A673 (cell line): ENCODE data around the gene CD300A.
"Not testable (repeated sequence)": the region's sequence is repeated elsewhere in the genome, so short reads cannot be mapped to it uniquely, and the experiment has no call there.

ENCODE experiments used
- EZH2 ChIP-seq: fragments of 200-600 bp; sonication (generic); IDR thresholded peaks from 2 replicates; pipeline ENCODE4 v1.6.1; 2017; ENCODE audit warnings: borderline replicate concordance, low read depth, mild to moderate bottlenecking, mixed read lengths, antibody characterized with exemption, low read length; ENCODE audit not compliant: poor library complexity, severe bottlenecking
- TF ChIP-seq, protein P1 (sequence below): fragments of 300-800, 200-600 bp; sonication (generic); conservative IDR thresholded peaks from 2 replicates; pipeline ENCODE4 v1.5.1; 2017; ENCODE audit warnings: low read depth, mild to moderate bottlenecking, antibody characterized with exemption, low read length, moderate library complexity, mixed read lengths

DNA sequence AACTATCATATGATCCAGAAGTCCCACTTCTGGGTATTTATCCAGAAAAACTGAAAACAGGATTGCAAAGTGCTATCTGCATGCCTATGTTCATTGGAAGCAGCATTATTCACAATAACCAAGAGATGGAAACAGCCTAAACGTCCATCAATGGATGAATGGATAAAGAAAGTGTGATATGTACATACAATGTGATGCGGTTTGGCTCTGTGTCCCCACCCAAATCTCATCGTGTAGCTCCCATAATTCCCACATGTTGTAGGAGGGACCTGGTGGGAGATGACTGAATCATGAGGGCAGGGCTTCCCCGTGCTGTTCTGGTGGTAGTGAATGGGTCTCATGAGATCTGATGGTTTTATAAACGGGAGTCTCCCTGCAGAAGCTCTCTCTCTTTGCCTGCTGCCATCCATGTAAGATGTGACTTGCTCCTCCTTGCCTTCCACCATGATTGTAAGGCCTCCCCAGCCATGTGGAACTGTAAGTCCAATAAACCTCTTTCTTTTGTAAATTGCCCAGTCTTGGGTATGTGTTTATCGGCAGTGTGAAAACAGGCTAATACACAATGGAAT, 52.1 kb downstream of the CD300A start:
- TF ChIP-seq, protein P1, sequence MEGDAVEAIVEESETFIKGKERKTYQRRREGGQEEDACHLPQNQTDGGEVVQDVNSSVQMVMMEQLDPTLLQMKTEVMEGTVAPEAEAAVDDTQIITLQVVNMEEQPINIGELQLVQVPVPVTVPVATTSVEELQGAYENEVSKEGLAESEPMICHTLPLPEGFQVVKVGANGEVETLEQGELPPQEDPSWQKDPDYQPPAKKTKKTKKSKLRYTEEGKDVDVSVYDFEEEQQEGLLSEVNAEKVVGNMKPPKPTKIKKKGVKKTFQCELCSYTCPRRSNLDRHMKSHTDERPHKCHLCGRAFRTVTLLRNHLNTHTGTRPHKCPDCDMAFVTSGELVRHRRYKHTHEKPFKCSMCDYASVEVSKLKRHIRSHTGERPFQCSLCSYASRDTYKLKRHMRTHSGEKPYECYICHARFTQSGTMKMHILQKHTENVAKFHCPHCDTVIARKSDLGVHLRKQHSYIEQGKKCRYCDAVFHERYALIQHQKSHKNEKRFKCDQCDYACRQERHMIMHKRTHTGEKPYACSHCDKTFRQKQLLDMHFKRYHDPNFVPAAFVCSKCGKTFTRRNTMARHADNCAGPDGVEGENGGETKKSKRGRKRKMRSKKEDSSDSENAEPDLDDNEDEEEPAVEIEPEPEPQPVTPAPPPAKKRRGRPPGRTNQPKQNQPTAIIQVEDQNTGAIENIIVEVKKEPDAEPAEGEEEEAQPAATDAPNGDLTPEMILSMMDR = not testable (repeated sequence)
- TF ChIP-seq EZH2 = not testable (repeated sequence)
